ENCODE data around the gene INPP1. TPM values are rescaled to one million over a fixed set of nuclear protein-coding genes. Genes with fewer than 3 reads are reported as not detected.
A peak's percentile ranks its signal among the peaks of the same experiment; 100 is the strongest.

Gene INPP1
- total RNA-seq, 1 experiment from 2014 or later, result 4.3 TPM

DNA sequence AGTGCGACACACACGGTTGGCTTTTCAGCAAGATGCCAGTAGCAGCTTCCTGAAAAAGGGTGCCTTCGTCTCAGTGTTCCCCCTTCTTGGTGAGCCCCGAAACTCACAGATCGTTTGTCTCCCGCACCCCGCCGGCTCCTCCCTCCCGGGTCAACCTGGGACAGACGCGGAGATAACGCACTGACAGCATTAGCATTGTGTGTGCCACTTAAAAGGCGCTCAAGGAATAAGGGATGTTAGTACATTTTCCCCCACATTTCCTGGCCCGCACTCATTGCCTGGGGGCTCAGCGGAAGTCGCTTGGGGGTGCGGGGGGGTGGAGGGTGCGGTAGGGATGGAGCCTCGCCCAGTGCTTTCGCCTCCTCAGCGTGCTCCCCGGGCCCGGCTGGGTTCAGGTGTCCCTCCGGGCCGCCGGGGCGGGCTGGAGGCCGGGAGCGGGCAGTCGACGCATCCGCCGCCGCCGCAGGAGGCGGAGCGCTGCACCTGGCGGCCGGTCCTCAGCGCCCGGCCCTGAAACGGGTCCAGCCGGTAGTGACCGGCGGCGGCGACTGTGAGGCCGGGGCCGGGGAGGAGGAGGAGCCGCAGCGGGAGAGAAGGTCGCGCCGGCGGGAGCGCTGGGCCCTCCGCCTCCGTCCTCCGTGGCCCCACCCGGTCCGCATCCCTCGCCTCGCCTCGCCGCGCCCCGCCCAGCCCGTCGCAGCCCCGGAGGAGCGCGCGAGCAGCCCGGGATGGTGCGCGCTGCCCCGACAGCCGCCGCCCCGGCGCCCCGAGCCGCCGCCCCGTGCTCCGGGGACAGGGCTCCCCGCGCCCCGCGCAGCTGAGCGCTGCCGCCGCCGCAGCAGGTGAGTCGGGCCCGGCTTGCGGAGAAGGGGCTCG lies 64.5 kb downstream of the INPP1 start, which contains the start of gene MFSD6:
Gene MFSD6, plus strand, starts transcription at position 694 of the 876 bp plus-strand sequence. CDS start 27,675 bp downstream, outside the sequence.
- no peak within 1 kb of the TSS for H2BK12ac ChIP-seq (ENCODE audit: insufficient read length, low read depth, low read length)
- H3K4me1 Mint-ChIP-seq, result peaks cover 16 to 17% of the 10 kb centered on the region in 2 experiments
- no peaks in the 10 kb centered on the region; the same call in 1 of the 2 replicates for H3K4me1 ChIP-seq (ENCODE audit: insufficient read depth, low read length)
- H2BK15ac ChIP-seq (ENCODE audit: low read depth, low read length), result no peak within 1 kb of the TSS
- peak within 1 kb of the TSS; percentile 87 for H3K4me2 ChIP-seq (ENCODE audit: insufficient read depth, insufficient read length, low read length)
- H3K9me3 Mint-ChIP-seq, result no peaks in the 10 kb centered on the region
- no peak within 1 kb of the TSS for H3K56ac ChIP-seq (ENCODE audit: insufficient read length, low read depth, low read length)
- H2BK120ac ChIP-seq (ENCODE audit: low read depth, low read length, poor library complexity, severe bottlenecking), result no peak within 1 kb of the TSS
- no peak within 1 kb of the TSS for H4K8ac ChIP-seq (replicated peaks; ENCODE audit: insufficient read length, low read depth, low read length)
- H3K79me2 ChIP-seq (ENCODE audit: insufficient read depth, low read length), result no peaks in the 10 kb centered on the region
- H2BK20ac ChIP-seq (ENCODE audit: low read depth, low read length, poor library complexity, severe bottlenecking), result no peak within 1 kb of the TSS
- H3K27ac Mint-ChIP-seq, result no peak within 1 kb of the TSS
- WGBS (ENCODE audit: extremely low coverage, insufficient read length, low lambda C conversion rate), result no CpG with 5 or more reads among the region's 98 CpGs
- H3K14ac ChIP-seq (ENCODE audit: insufficient read depth, low read length), result peak within 1 kb of the TSS; percentile 50
- H3K36me3 Mint-ChIP-seq (ENCODE audit: insufficient read depth in 1 of 3, low read depth in 3 of 3), result no peaks in the 10 kb centered on the region
- no peaks in the 10 kb centered on the region for H3K9me3 ChIP-seq (ENCODE audit: control insufficient read depth, low read depth, low read length)
- DNase-seq, result peak; percentile 51
- H3K23ac ChIP-seq (ENCODE audit: insufficient read length, low read depth, low read length), result no peak within 1 kb of the TSS
- no peaks in the 10 kb centered on the region for H3K79me1 ChIP-seq (ENCODE audit: insufficient read depth, low read depth, low read length, poor library complexity, severe bottlenecking)
- peak within 1 kb of the TSS; percentile 1 for H3K18ac ChIP-seq (ENCODE audit: insufficient read length, low read depth, low read length)
- H2BK5ac ChIP-seq (ENCODE audit: insufficient read length, low read length), result no peak within 1 kb of the TSS
- H3K23me2 ChIP-seq (ENCODE audit: insufficient read length, low read depth, low read length, poor library complexity, severe bottlenecking), result peaks cover 8% of the 10 kb centered on the region
- H2AFZ ChIP-seq (ENCODE audit: low read length), result no peak within 1 kb of the TSS
- H3T11ph ChIP-seq (ENCODE audit: low read length), result no peak within 1 kb of the TSS
- TF ChIP-seq, protein P1, sequence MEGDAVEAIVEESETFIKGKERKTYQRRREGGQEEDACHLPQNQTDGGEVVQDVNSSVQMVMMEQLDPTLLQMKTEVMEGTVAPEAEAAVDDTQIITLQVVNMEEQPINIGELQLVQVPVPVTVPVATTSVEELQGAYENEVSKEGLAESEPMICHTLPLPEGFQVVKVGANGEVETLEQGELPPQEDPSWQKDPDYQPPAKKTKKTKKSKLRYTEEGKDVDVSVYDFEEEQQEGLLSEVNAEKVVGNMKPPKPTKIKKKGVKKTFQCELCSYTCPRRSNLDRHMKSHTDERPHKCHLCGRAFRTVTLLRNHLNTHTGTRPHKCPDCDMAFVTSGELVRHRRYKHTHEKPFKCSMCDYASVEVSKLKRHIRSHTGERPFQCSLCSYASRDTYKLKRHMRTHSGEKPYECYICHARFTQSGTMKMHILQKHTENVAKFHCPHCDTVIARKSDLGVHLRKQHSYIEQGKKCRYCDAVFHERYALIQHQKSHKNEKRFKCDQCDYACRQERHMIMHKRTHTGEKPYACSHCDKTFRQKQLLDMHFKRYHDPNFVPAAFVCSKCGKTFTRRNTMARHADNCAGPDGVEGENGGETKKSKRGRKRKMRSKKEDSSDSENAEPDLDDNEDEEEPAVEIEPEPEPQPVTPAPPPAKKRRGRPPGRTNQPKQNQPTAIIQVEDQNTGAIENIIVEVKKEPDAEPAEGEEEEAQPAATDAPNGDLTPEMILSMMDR (conservative IDR thresholded peaks at IDR 0.05), result no peak
- no peak within 1 kb of the TSS for H3K27ac ChIP-seq (ENCODE audit: insufficient read length, low read depth, low read length)
- H2AK5ac ChIP-seq (ENCODE audit: insufficient read length, low read length), result no peak within 1 kb of the TSS
- H3K4me3 Mint-ChIP-seq, result peak within 1 kb of the TSS; percentile 71 to 86
- no peak within 1 kb of the TSS for H3K4ac ChIP-seq (ENCODE audit: low read depth, low read length)
- H4K91ac ChIP-seq (ENCODE audit: insufficient read length, low read depth, low read length), result no peak within 1 kb of the TSS
- no peaks in the 10 kb centered on the region; the same call in 1 of the 2 replicates for H3K27me3 ChIP-seq (ENCODE audit: insufficient read depth, low read length)
- H3K9ac ChIP-seq (ENCODE audit: extremely low read depth, insufficient read length, low read length), result no peak within 1 kb of the TSS
- no peaks in the 10 kb centered on the region for H4K20me1 ChIP-seq (ENCODE audit: control insufficient read depth, insufficient read depth, insufficient read length)
- H3K27me3 Mint-ChIP-seq (ENCODE audit: low read depth), result peaks cover 20% of the 10 kb centered on the region
- no peak within 1 kb of the TSS for H4K5ac ChIP-seq (ENCODE audit: insufficient read length, low read depth, low read length)

All from H9 (cell line).